ENCODE data around the gene MISP3.

- TF ChIP-seq CTCF (IDR thresholded peaks at IDR 0.05) (no peak), POLR2A (IDR thresholded peaks at IDR 0.05) (no peak)
These were observed 10.0 kb downstream of the MISP3 start for GRCh38 chr19:14082675-14082960.

Data from body of pancreas (tissue), 4 donors.